HepG2 (cell line): Measurements from ENCODE around the gene SLC16A3. TPM values are rescaled to one million over a fixed set of nuclear protein-coding genes. Genes with fewer than 3 reads are reported as not detected.

Experiments
- CENPT ChIP-seq: sonication (generic); formaldehyde crosslinking; IDR thresholded peaks from 2 replicates; pipeline ENCODE4 v1.8.0; 2022; ENCODE audit warnings: low read depth, mild to moderate bottlenecking, moderate library complexity, missing genetic modification reagents
- GABPB1 ChIP-seq: IDR thresholded peaks from 2 replicates; pipeline ENCODE4 v1.6.1; 2016; ENCODE audit warnings: mild to moderate bottlenecking, missing genetic modification reagents, moderate library complexity, missing compliant biosample characterization
- HCFC1 ChIP-seq: fragments of 150-350 bp; IDR thresholded peaks from 2 replicates; pipeline ENCODE4 v1.6.1; 2014; ENCODE audit warnings: low read depth, low read length
- HDAC1 ChIP-seq: sonication (generic); formaldehyde crosslinking; IDR thresholded peaks from 2 replicates; pipeline ENCODE4 v1.5.1; 2020; ENCODE audit warnings: mild to moderate bottlenecking, missing genetic modification reagents
- MATR3 ChIP-seq: sonication (generic); formaldehyde crosslinking; IDR thresholded peaks from 2 replicates; pipeline ENCODE4 v1.4.0; 2020; ENCODE audit warnings: missing genetic modification reagents
- PHF5A ChIP-seq: IDR thresholded peaks from one replicate; pipeline ENCODE4 v1.6.1; 2018; ENCODE audit warnings: low read depth, missing genetic modification reagents; ENCODE audit not compliant: unreplicated experiment
- SALL2 ChIP-seq: sonication (generic); formaldehyde crosslinking; IDR thresholded peaks from 2 replicates; pipeline ENCODE4 v1.8.1; 2023; ENCODE audit warnings: mild to moderate bottlenecking, missing genetic modification reagents, inconsistent platforms
- TP53 ChIP-seq: sonication (generic); formaldehyde crosslinking; conservative IDR thresholded peaks from 2 replicates; pipeline ENCODE4 v1.4.0; 2020; ENCODE audit warnings: missing genetic modification reagents
- ZNF530 ChIP-seq: sonication (generic); formaldehyde crosslinking; IDR thresholded peaks from 2 replicates; pipeline ENCODE4 v1.5.0; 2020; ENCODE audit warnings: low read depth, mild to moderate bottlenecking, missing genetic modification reagents
- ZNF616 ChIP-seq: sonication (generic); formaldehyde crosslinking; IDR thresholded peaks from 2 replicates; pipeline ENCODE4 v1.5.0; 2020; ENCODE audit warnings: low read depth, mild to moderate bottlenecking, missing genetic modification reagents
- ZNF776 ChIP-seq: sonication (generic); formaldehyde crosslinking; IDR thresholded peaks from 2 replicates; pipeline ENCODE4 v1.4.0; 2020; ENCODE audit warnings: mild to moderate bottlenecking, missing genetic modification reagents
- polyA plus RNA-seq, 8 experiments: library from polyadenylated mRNA; depleted of rRNA in 3 of 8; stranded (reverse) in 7 of 8; unstranded in 1 of 8; fragments of >200 nt; fragmentation: Illumina TruSeq in 4 of 8; extraction: Trizol in 4 of 8; gene quantifications; 2 replicates each; pipeline versions ENCODE4 v1.2.1 to v1.2.3, GENCODE V29; 2011 to 2016; ENCODE audit warnings: low read depth in 4 of 8, missing spikeins in 1 of 8, mixed read lengths in 1 of 8; ENCODE audit not compliant: insufficient read depth in 1 of 8
- total RNA-seq, 5 experiments: library from RNA; depleted of rRNA; stranded (reverse); fragments of >200 nt; fragmentation: Illumina TruSeq; extraction: Trizol; gene quantifications; 2 replicates each; pipeline ENCODE4 v1.2.3, GENCODE V29; 2016; ENCODE audit warnings: low read depth in 1 of 5
- TF ChIP-seq, protein P1 (sequence below): sonication (generic); formaldehyde crosslinking; IDR thresholded peaks from 2 replicates; pipeline ENCODE4 v1.4.0; 2020; ENCODE audit warnings: missing genetic modification reagents
- TF ChIP-seq, protein P2 (sequence below): sonication (generic); formaldehyde crosslinking; IDR thresholded peaks from 2 replicates; pipeline ENCODE4 v1.5.1; 2020; ENCODE audit warnings: mild to moderate bottlenecking, missing genetic modification reagents, borderline replicate concordance
- TF ChIP-seq, protein P3 (sequence below): sonication (generic); formaldehyde crosslinking; conservative IDR thresholded peaks from 2 replicates; pipeline ENCODE4 v1.4.0; 2020; ENCODE audit warnings: missing genetic modification reagents
- TF ChIP-seq, protein P4 (sequence below): IDR thresholded peaks from 2 replicates; pipeline ENCODE4 v1.6.1; 2016; ENCODE audit warnings: mild to moderate bottlenecking, missing biosample characterization, missing genetic modification reagents
- TF ChIP-seq, protein P5 (sequence below): IDR thresholded peaks from 2 replicates; pipeline ENCODE4 v1.6.1; 2016; ENCODE audit warnings: mild to moderate bottlenecking
- TF ChIP-seq, protein P6 (sequence below), 2 experiments: sonication (generic) in 1 of 2; formaldehyde crosslinking in 1 of 2; IDR thresholded peaks; 2 replicates each; pipeline versions ENCODE4 v1.4.0 to v1.6.1; 2018 to 2020; ENCODE audit warnings: missing genetic modification reagents in 2 of 2, borderline replicate concordance in 1 of 2, low read depth in 1 of 2, mild to moderate bottlenecking in 1 of 2, missing biosample characterization in 1 of 2

SLC16A3 gene
- total and polyA plus RNA-seq, 2 of the 13 experiments (the other 11 are each of a cell fraction or from before 2014, with no cell fraction given) = 242 to 349 TPM

DNA sequence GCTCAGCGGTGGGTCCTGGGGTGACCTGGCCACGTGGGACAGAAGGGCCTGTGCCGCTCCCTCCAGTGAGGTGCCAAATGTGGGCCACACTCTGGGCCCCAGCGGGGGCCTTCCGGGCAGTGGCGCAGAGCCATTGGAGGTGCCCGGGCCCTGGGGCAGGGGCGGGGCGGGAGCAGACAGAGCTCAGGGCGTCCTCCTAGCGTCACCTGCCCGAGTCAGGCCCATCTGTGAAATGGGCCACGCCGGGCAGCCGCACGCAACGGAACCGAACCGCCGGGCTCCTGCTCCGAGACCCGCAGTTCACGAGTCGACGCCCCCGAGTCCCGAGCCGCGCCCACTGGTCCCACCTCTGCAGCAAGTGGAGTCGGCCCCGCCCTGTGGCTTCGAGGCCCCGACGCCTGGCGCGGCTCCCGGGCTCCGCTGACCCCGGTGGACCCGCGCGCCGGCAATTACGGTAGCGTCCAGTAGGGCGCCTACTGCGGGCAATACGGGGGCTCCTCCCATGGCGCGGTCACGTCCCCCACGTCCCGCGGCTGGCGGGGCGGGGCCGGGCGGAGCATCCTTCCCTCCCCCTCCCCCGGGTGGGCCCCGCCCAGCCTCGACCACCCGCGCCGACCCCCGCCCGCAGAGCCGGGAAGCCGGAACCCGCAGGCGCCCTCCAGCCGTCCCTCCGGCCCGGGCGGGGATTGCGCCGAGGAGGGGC lies 1.9 kb downstream of the SLC16A3 start (continued):
- TF ChIP-seq, protein P1, sequence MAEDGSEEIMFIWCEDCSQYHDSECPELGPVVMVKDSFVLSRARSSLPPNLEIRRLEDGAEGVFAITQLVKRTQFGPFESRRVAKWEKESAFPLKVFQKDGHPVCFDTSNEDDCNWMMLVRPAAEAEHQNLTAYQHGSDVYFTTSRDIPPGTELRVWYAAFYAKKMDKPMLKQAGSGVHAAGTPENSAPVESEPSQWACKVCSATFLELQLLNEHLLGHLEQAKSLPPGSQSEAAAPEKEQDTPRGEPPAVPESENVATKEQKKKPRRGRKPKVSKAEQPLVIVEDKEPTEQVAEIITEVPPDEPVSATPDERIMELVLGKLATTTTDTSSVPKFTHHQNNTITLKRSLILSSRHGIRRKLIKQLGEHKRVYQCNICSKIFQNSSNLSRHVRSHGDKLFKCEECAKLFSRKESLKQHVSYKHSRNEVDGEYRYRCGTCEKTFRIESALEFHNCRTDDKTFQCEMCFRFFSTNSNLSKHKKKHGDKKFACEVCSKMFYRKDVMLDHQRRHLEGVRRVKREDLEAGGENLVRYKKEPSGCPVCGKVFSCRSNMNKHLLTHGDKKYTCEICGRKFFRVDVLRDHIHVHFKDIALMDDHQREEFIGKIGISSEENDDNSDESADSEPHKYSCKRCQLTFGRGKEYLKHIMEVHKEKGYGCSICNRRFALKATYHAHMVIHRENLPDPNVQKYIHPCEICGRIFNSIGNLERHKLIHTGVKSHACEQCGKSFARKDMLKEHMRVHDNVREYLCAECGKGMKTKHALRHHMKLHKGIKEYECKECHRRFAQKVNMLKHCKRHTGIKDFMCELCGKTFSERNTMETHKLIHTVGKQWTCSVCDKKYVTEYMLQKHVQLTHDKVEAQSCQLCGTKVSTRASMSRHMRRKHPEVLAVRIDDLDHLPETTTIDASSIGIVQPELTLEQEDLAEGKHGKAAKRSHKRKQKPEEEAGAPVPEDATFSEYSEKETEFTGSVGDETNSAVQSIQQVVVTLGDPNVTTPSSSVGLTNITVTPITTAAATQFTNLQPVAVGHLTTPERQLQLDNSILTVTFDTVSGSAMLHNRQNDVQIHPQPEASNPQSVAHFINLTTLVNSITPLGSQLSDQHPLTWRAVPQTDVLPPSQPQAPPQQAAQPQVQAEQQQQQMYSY (CRISPR knock-in tag) = peak; percentile 80
- TF ChIP-seq ZNF776 (CRISPR knock-in tag) (peak; percentile 97), MATR3 (CRISPR knock-in tag) (no peak), ZNF616 (CRISPR knock-in tag) (peak; percentile 97), TP53 (CRISPR knock-in tag) (peak; percentile 90; the same call in 1 of the 2 replicates), GABPB1 (CRISPR knock-in tag) (peak; percentile 77), ZNF530 (CRISPR knock-in tag) (0 out of 2 replicates have a peak, but pooled peaks have one; percentile 85), SALL2 (peak; percentile 98), PHF5A (CRISPR knock-in tag) (peak; percentile 38), HDAC1 (CRISPR knock-in tag) (peak; percentile 94), HCFC1 (0 out of 2 replicates have a peak, but pooled peaks have one; percentile 31), CENPT (CRISPR knock-in tag) (no peak)
- TF ChIP-seq, protein P2, sequence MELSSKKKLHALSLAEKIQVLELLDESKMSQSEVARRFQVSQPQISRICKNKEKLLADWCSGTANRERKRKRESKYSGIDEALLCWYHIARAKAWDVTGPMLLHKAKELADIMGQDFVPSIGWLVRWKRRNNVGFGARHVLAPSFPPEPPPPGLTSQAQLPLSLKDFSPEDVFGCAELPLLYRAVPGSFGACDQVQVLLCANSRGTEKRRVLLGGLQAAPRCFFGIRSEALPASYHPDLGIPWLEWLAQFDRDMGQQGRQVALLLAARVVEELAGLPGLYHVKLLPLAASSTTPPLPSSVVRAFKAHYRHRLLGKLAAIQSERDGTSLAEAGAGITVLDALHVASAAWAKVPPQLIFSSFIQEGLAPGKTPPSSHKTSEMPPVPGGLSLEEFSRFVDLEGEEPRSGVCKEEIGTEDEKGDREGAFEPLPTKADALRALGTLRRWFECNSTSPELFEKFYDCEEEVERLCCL (CRISPR knock-in tag) = no peak; the same call in 1 of the 2 replicates
- TF ChIP-seq, protein P3, sequence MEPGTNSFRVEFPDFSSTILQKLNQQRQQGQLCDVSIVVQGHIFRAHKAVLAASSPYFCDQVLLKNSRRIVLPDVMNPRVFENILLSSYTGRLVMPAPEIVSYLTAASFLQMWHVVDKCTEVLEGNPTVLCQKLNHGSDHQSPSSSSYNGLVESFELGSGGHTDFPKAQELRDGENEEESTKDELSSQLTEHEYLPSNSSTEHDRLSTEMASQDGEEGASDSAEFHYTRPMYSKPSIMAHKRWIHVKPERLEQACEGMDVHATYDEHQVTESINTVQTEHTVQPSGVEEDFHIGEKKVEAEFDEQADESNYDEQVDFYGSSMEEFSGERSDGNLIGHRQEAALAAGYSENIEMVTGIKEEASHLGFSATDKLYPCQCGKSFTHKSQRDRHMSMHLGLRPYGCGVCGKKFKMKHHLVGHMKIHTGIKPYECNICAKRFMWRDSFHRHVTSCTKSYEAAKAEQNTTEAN (CRISPR knock-in tag) = peak; percentile 96
- TF ChIP-seq, protein P4, sequence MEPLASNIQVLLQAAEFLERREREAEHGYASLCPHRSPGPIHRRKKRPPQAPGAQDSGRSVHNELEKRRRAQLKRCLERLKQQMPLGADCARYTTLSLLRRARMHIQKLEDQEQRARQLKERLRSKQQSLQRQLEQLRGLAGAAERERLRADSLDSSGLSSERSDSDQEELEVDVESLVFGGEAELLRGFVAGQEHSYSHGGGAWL = peak; percentile 98
- TF ChIP-seq, protein P5, sequence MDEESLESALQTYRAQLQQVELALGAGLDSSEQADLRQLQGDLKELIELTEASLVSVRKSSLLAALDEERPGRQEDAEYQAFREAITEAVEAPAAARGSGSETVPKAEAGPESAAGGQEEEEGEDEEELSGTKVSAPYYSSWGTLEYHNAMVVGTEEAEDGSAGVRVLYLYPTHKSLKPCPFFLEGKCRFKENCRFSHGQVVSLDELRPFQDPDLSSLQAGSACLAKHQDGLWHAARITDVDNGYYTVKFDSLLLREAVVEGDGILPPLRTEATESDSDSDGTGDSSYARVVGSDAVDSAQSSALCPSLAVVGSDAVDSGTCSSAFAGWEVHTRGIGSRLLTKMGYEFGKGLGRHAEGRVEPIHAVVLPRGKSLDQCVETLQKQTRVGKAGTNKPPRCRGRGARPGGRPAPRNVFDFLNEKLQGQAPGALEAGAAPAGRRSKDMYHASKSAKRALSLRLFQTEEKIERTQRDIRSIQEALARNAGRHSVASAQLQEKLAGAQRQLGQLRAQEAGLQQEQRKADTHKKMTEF (CRISPR knock-in tag) = peak; percentile 93
- TF ChIP-seq, protein P6, sequence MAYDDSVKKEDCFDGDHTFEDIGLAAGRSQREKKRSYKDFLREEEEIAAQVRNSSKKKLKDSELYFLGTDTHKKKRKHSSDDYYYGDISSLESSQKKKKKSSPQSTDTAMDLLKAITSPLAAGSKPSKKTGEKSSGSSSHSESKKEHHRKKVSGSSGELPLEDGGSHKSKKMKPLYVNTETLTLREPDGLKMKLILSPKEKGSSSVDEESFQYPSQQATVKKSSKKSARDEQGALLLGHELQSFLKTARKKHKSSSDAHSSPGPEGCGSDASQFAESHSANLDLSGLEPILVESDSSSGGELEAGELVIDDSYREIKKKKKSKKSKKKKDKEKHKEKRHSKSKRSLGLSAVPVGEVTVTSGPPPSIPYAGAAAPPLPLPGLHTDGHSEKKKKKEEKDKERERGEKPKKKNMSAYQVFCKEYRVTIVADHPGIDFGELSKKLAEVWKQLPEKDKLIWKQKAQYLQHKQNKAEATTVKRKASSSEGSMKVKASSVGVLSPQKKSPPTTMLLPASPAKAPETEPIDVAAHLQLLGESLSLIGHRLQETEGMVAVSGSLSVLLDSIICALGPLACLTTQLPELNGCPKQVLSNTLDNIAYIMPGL (CRISPR knock-in tag; IDR thresholded peaks at IDR 0.05; ENCODE audit: borderline replicate concordance in 1 of 2, low read depth in 1 of 2) = peak; percentile 33 to 59; a peak in 2 of 4 replicates
